ENCODE results near the gene NR1H4.

- no peak for TF ChIP-seq CTCF (conservative IDR thresholded peaks at IDR 0.05; ENCODE audit: low read length)
- no peak for TF ChIP-seq EZH2phosphoT487 (IDR thresholded peaks at IDR 0.05; ENCODE audit: borderline replicate concordance)
These were observed 135.1 kb downstream of the NR1H4 start for GRCh38 chr12:100608776-100609175.

Measured in Loucy (cell line).